GM18907 (cell line): Measurements from ENCODE around the gene GPC4.
"Not testable (repeated sequence)": the region's sequence is repeated elsewhere in the genome, so short reads cannot be mapped to it uniquely, and the experiment has no call there.

Experiments
- ATAC-seq: cut with Tn5 transposase; IDR thresholded peaks from one replicate; pipeline ENCODE4 v1.9.1; 2021; ENCODE audit warnings: mild to moderate bottlenecking, moderate library complexity; ENCODE audit not compliant: unreplicated experiment

Gene GPC4

GRCh38 chrX:133307637-133308498 is 107.4 kb downstream of the GPC4 start:
- no peak for ATAC-seq

GRCh38 chrX:133307094-133307493 is 108.2 kb downstream of the GPC4 start:
- ATAC-seq, result no peak

- ATAC-seq, result no peak
Measured at GRCh38 chrX:133306316-133306715, 109.0 kb downstream of the GPC4 start.

GRCh38 chrX:133305348-133305747 is 109.9 kb downstream of the GPC4 start:
- no peak for ATAC-seq

- ATAC-seq, result no peak
Measured at GRCh38 chrX:133302775-133303445, 112.4 kb downstream of the GPC4 start.

GRCh38 chrX:133300591-133300990 is 114.7 kb downstream of the GPC4 start:
- no peak for ATAC-seq

- no peak for ATAC-seq
Measured at GRCh38 chrX:133297284-133297683, 118.0 kb downstream of the GPC4 start.

- ATAC-seq, result no peak
Measured at GRCh38 chrX:133294126-133294525, 121.2 kb downstream of the GPC4 start.

GRCh38 chrX:133290076-133290475 is 125.2 kb downstream of the GPC4 start:
- no peak for ATAC-seq

- no peak for ATAC-seq
Measured at GRCh38 chrX:133287860-133288259, 127.4 kb downstream of the GPC4 start.

- ATAC-seq, result no peak
Measured at GRCh38 chrX:133285341-133285740, 129.9 kb downstream of the GPC4 start.

- not testable (repeated sequence) for ATAC-seq
Measured at GRCh38 chrX:133279112-133279730, 136.1 kb downstream of the GPC4 start.

GRCh38 chrX:133273180-133273579 is 142.1 kb downstream of the GPC4 start:
- no peak for ATAC-seq

GRCh38 chrX:133269168-133269567 is 146.1 kb downstream of the GPC4 start:
- ATAC-seq, result no peak

- ATAC-seq, result no peak
Measured at GRCh38 chrX:133267621-133268020, 147.7 kb downstream of the GPC4 start.

- no peak for ATAC-seq
Measured at GRCh38 chrX:133265331-133265730, 150.0 kb downstream of the GPC4 start.

- no peak for ATAC-seq
Measured at GRCh38 chrX:133258481-133258880, 156.8 kb downstream of the GPC4 start.

GRCh38 chrX:133254666-133255065 is 160.6 kb downstream of the GPC4 start:
- ATAC-seq, result no peak

GRCh38 chrX:133251204-133251603 is 164.1 kb downstream of the GPC4 start:
- no peak for ATAC-seq

- no peak for ATAC-seq
Measured at GRCh38 chrX:133250184-133251100, 164.8 kb downstream of the GPC4 start.
